HEK293T (cell line): ENCODE results near the gene ZNF549.
"Not testable (repeated sequence)": the region's sequence is repeated elsewhere in the genome, so short reads cannot be mapped to it uniquely, and the experiment has no call there.

Experiments used
- ARNT ChIP-seq: fragments of 450-650 bp; IDR thresholded peaks from 2 replicates; pipeline ENCODE4 v1.6.1; 2017; ENCODE audit warnings: mild to moderate bottlenecking
- BHLHE40 ChIP-seq: fragments of 450-650 bp; IDR thresholded peaks from 2 replicates; pipeline ENCODE4 v1.6.1; 2016; ENCODE audit warnings: mild to moderate bottlenecking, moderate library complexity, borderline replicate concordance
- CTBP1 ChIP-seq: fragments of 450-650 bp; IDR thresholded peaks from 2 replicates; pipeline ENCODE4 v1.6.1; 2016; ENCODE audit warnings: borderline replicate concordance
- ELF4 ChIP-seq: fragments of 450-650 bp; IDR thresholded peaks from 2 replicates; pipeline ENCODE4 v1.6.1; 2017; ENCODE audit warnings: antibody characterized with exemption
- FOXA1 ChIP-seq: fragments of 450-650 bp; IDR thresholded peaks from 2 replicates; pipeline ENCODE4 v1.6.1; 2016; ENCODE audit warnings: mild to moderate bottlenecking
- FOXK2 ChIP-seq: fragments of 450-650 bp; IDR thresholded peaks from 2 replicates; pipeline ENCODE4 v1.6.1; 2016; ENCODE audit warnings: mild to moderate bottlenecking
- FOXM1 ChIP-seq: fragments of 450-650 bp; IDR thresholded peaks from 2 replicates; pipeline ENCODE4 v1.6.1; 2017; ENCODE audit warnings: mild to moderate bottlenecking, borderline replicate concordance
- HDGF ChIP-seq: fragments of 450-650 bp; IDR thresholded peaks from 2 replicates; pipeline ENCODE4 v1.6.1; 2017; ENCODE audit warnings: antibody characterized with exemption, borderline replicate concordance
- L3MBTL2 ChIP-seq: fragments of 450-650 bp; conservative IDR thresholded peaks from 2 replicates; pipeline ENCODE4 v1.6.1; 2016; ENCODE audit warnings: mild to moderate bottlenecking
- NFRKB ChIP-seq: fragments of 450-650 bp; IDR thresholded peaks from 2 replicates; pipeline ENCODE4 v1.6.1; 2016; ENCODE audit warnings: mild to moderate bottlenecking, moderate library complexity
- SP1 ChIP-seq: fragments of 450-650 bp; IDR thresholded peaks from 2 replicates; pipeline ENCODE4 v1.6.1; 2017
- TARDBP ChIP-seq: fragments of 450-650 bp; IDR thresholded peaks from 2 replicates; pipeline ENCODE4 v1.6.1; 2016
- ZNF384 ChIP-seq: fragments of 450-650 bp; IDR thresholded peaks from 2 replicates; pipeline ENCODE4 v1.6.1; 2016

DNA sequence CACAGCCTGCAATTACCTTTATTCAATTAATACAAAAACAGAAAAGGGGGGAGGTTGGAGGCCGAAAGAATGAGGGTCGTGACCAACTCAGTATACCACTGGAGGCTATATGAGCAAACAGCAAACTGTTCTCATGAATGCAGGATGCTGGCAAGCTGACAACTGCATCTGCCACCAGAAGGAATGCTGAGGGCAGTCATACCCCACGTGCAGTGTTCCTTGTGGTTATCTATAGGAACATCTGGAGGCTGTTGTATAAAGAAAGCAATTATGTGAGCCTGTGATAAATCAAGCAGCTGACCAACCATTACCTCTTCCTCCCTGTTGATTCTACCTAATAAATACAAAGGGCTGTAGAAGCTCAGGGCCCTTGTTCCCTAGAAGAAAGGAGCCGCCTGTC is 9.1 kb upstream of the ZNF549 start:
- not testable (repeated sequence) for TF ChIP-seq SP1, BHLHE40, ARNT, FOXK2, FOXA1, CTBP1, FOXM1, HDGF, ELF4, NFRKB, ZNF384, L3MBTL2, TARDBP
